Measurements from ENCODE around the gene NFATC2.
"Not testable (repeated sequence)": the region's sequence is repeated elsewhere in the genome, so short reads cannot be mapped to it uniquely, and the experiment has no call there.

Gene NFATC2

GRCh38 chr20:51354191-51354768, 188.2 kb downstream of the NFATC2 start:
- DNase-seq (ENCODE audit: low spot score): no peak

GRCh38 chr20:51353491-51353890, 189.0 kb downstream of the NFATC2 start:
- no peak for DNase-seq (ENCODE audit: low spot score)

DNA sequence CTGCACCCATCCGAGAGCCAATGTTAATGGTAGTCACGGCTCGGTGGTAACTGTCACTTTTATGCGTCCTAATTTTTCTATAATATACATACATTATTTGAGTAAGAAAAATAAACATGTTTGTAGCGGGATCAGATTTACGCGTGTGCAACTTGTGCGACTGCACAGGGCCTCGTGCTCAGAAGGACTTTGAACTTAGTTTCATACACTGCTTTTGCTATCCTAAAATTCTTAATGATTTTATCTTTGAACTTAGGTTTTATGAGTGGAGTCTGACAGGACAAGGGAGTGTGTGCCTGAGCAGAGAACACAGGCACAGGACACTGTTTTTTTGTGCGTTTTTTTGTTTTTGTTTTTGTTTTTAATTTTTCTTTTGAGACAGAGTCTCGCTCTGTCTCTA, 189.7 kb downstream of the NFATC2 start:
- no peak for DNase-seq (ENCODE audit: low spot score)

GRCh38 chr20:51350941-51351631, 191.4 kb downstream of the NFATC2 start:
- DNase-seq (ENCODE audit: low spot score): no peak

- no peak for DNase-seq (ENCODE audit: low spot score)
Observed at GRCh38 chr20:51348876-51349275, 193.6 kb downstream of the NFATC2 start.

- DNase-seq (ENCODE audit: low spot score): no peak
Observed at GRCh38 chr20:51347831-51348230, 194.7 kb downstream of the NFATC2 start.

GRCh38 chr20:51346686-51347485, 195.6 kb downstream of the NFATC2 start:
- no peak for DNase-seq (ENCODE audit: low spot score)

GRCh38 chr20:51345601-51346101, 196.9 kb downstream of the NFATC2 start:
- DNase-seq (ENCODE audit: low spot score): no peak

GRCh38 chr20:51343802-51344201, 198.7 kb downstream of the NFATC2 start:
- DNase-seq (ENCODE audit: low spot score): not testable (repeated sequence)

GRCh38 chr20:51342510-51343236, 199.8 kb downstream of the NFATC2 start:
- DNase-seq (ENCODE audit: low spot score): no peak

- no peak for DNase-seq (ENCODE audit: low spot score)
Observed at GRCh38 chr20:51341581-51341980, 200.9 kb downstream of the NFATC2 start.

DNA sequence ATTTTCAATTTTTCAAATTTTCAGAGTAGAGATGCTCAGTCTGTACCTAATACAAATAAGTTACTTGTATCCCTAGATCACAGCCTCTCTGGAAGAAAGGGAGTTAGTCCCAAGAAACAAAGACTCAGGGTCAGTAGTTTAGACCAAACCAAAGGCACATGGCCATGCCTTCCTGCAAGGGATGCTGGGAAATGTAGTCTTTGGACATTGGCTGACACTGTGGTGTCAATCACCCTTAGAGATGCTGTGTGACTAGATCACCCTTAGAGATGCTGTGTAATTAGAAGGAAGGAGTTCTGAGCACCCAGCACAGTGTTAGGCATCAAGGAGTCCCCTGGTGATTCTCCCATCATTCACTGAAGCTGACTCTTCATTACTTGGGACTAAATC, 202.1 kb downstream of the NFATC2 start:
- no peak for DNase-seq (ENCODE audit: low spot score)

DNA sequence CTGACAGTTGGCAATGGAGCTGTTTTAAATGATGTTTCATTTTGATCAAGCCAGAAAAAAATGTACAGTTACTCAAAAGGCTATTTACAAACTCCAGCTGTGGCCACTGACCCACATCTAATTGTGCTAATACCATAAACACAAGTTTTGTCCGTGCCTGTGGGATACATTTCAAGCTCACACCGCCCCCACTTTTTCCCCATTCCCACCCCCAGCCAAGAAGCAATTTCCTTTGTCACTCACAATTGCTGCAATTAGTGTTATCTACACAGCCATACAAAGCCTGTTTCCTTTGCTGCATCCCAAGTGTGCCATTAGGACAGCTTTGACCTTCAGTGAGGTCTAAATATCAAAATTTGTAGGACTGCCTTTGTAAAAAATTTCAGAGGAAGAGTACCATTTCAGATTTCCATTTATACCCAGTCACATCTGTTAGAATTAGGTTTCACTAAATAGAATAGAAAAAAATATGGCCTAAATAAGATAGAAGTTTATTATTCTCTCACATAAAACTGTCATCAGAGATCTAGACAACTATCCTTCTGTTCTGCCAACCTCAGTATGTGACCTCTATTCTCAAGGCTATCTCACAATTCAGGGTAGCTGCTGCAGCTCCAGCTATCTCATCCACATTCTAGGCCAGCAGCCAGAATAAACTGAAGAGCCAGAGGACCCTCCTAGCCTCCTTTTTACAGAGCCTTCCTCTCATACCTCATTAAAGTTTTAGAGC, 202.6 kb downstream of the NFATC2 start:
- DNase-seq (ENCODE audit: low spot score): no peak

DNA sequence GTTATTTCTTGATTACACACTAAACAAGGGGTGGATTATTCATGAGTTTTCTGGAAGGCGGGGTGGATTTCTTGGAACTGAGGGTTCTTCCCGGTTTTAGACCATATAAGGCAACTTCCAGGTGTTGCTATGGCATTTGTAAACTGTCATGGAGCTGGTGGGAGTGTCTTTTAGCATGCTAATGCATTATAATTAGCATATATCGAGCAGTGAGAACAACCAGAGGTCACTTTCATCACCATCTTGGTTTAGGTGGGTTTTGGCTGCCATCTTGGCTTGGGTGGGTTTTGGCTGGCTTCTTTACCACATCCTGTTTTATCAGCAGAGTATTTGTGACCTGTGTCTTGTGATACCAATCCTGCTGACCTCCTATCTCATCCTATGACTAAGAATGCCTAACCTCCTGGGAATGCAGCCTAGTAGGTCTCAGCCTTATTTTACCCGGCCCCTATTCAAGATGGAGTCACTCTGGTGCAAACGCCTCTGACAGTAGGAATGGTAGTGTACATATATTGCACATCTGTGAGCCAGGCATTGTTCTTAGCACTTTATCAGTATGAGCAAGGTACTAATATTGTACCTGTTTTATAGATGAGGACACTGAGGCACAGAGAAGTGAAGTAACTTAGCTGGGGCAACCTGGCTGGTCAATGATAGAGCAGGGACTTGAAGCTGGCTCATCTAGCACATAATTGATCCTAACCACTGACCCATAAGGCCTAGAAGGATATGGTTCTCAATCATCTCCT, 203.7 kb downstream of the NFATC2 start:
- DNase-seq (ENCODE audit: low spot score): no peak

DNA sequence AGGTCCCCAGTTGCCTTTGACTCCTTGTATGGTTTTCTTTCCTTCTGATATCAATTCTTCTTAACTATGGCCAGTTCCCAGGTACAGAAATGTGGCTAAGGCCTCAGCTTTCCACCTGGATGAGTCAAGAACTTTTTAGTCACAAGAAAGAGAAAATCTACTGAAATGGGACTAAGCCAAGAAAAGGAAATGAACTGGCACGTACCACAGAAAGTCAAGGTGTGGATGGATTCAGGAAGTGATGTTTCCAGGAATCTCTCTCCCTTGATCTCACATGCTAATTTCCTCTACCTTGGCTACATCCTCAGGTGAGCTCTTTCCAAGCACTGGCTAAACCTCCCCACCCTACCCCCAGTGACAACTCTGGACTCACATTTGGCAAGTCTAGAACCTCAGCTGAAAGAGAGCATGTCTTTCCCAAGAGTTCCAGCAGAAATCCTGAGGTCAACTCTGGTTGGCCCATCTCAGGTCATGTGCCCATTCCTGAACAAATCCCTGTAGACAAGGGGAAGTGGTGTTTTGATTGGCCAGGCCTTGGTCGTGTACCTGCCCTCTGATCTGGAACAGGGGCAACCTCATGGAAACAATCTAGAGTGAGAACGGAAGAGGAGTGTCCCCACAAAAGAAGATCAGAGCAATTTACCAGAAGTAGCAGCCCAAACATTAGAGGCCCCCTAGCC, 205.3 kb downstream of the NFATC2 start:
- DNase-seq (ENCODE audit: low spot score): no peak
